ENCODE data around the gene LPP. TPM values are rescaled to one million over a fixed set of nuclear protein-coding genes. Genes with fewer than 3 reads are reported as not detected.

LPP gene
- total and polyA plus RNA-seq, 8 donors, result 23.1 to 220 (median 26.7) TPM

- DNase-seq, result no peak
- Histone ChIP-seq H3K4me3 (no peak overlapping the region), H3K27ac (no peak overlapping the region), H3K27me3 (no peaks in the 10 kb centered on the region), H3K36me3 (peaks cover 0 to 17% of the 10 kb centered on the region in 2 donors), H3K4me1 (peaks cover 5 to 9% of the 10 kb centered on the region in 2 donors), H3K9me3 (no peaks in the 10 kb centered on the region)
- ATAC-seq, result peak; percentile 96
- TF ChIP-seq CTCF (IDR thresholded peaks at IDR 0.05), result no peak
- intact Hi-C loops (cut with DNase I), result no loop called here
These were observed 372.1 kb downstream of the LPP start for GRCh38 chr3:188526057-188526456.

GRCh38 chr3:188527389-188527788, 373.4 kb downstream of the LPP start:
- no peak for TF ChIP-seq CTCF (IDR thresholded peaks at IDR 0.05)
- DNase-seq (no peak), ATAC-seq (no peak)
- H3K27me3 ChIP-seq, result no peaks in the 10 kb centered on the region
- intact Hi-C loops (cut with DNase I), result no loop called here
- peaks cover 5 to 9% of the 10 kb centered on the region in 2 donors for H3K4me1 ChIP-seq
- no peaks in the 10 kb centered on the region for H3K9me3 ChIP-seq
- H3K4me3 ChIP-seq, result no peak overlapping the region
- peaks cover 0 to 17% of the 10 kb centered on the region in 2 donors for H3K36me3 ChIP-seq
- no peak overlapping the region for H3K27ac ChIP-seq

- no peak for TF ChIP-seq CTCF (IDR thresholded peaks at IDR 0.05)
- Histone ChIP-seq H3K27me3 (no peaks in the 10 kb centered on the region), H3K4me1 (peaks cover 5 to 9% of the 10 kb centered on the region in 2 donors), H3K4me3 (no peak overlapping the region), H3K27ac (no peak overlapping the region), H3K36me3 (peaks cover 0 to 17% of the 10 kb centered on the region in 2 donors), H3K9me3 (no peaks in the 10 kb centered on the region)
- intact Hi-C loops (cut with DNase I), result no loop called here
- no peak for ATAC-seq
- no peak for DNase-seq
These were observed 374.4 kb downstream of the LPP start for GRCh38 chr3:188528396-188528795.

- no peak overlapping the region for H3K4me3 ChIP-seq
- no peaks in the 10 kb centered on the region for H3K27me3 ChIP-seq
- DNase-seq (no peak), ATAC-seq (no peak)
- TF ChIP-seq CTCF (IDR thresholded peaks at IDR 0.05), result no peak
- intact Hi-C loops (cut with DNase I), result no loop called here
- H3K27ac ChIP-seq, result no peak overlapping the region
- H3K4me1 ChIP-seq, result peaks cover 5 to 9% of the 10 kb centered on the region in 2 donors
- H3K36me3 ChIP-seq, result peaks cover 0 to 17% of the 10 kb centered on the region in 2 donors
- no peaks in the 10 kb centered on the region for H3K9me3 ChIP-seq
These were observed 375.3 kb downstream of the LPP start for GRCh38 chr3:188529228-188529627.

- Histone ChIP-seq H3K27ac (no peak overlapping the region), H3K9me3 (no peaks in the 10 kb centered on the region), H3K4me1 (peaks cover 5 to 9% of the 10 kb centered on the region in 2 donors), H3K4me3 (no peak overlapping the region), H3K27me3 (no peaks in the 10 kb centered on the region), H3K36me3 (peaks cover 0 to 9% of the 10 kb centered on the region in 2 donors)
- ATAC-seq (no peak), DNase-seq (no peak)
- intact Hi-C loops (cut with DNase I), result no loop called here
- TF ChIP-seq CTCF (IDR thresholded peaks at IDR 0.05), result no peak
These were observed 376.3 kb downstream of the LPP start for GRCh38 chr3:188530226-188530625.

All from left lung (tissue), 10 donors.